H1 (cell line): ENCODE measurements around the gene RNASE13. TPM values are rescaled to one million over a fixed set of nuclear protein-coding genes. Genes with fewer than 3 reads are reported as not detected.

Experiments
- CTCF ChIA-PET: fragments of 300-600 bp; sonication (Branson Sonifier 250); formaldehyde crosslinking; loops from one replicate; lab custom pipeline; 2021; ENCODE audit not compliant: partially characterized antibody; lab: Charles Lee
- POLR2A ChIA-PET: fragments of 300-600 bp; sonication (Branson Sonifier 250); formaldehyde crosslinking; loops from one replicate; lab custom pipeline; 2021; ENCODE audit warnings: inconsistent platforms; ENCODE audit not compliant: partially characterized antibody; lab: Charles Lee
- DNase-seq, 2 experiments: peaks; one replicate each; pipeline versions ENCODE4 v3.0.0 to v3.0.0-alpha.2; 2010 to 2022; ENCODE audit warnings: low spot score in 2 of 2, low read depth in 1 of 2, mixed read lengths in 1 of 2
- FAIRE-seq: peaks from 2 replicates; lab custom pipeline; 2011; peaks lifted over from hg19 to GRCh38; lab: Jason Lieb, UNC
- H2AFZ ChIP-seq: 2 replicates; pipeline ENCODE4 v1.8.1; 2012; ENCODE audit warnings: low read length, inconsistent platforms
- H2AK5ac ChIP-seq: 2 replicates; pipeline ENCODE4 v1.6.1; 2013; ENCODE audit warnings: low read depth, low read length
- H2BK120ac ChIP-seq: replicated peaks from 2 replicates; pipeline ENCODE3; 2013; ENCODE audit warnings: low read depth, low read length, inconsistent platforms
- H2BK12ac ChIP-seq: 2 replicates; pipeline ENCODE4 v1.6.1; 2013; ENCODE audit warnings: low read depth, low read length
- H2BK15ac ChIP-seq: 2 replicates; pipeline ENCODE4 v1.6.1; 2013; ENCODE audit warnings: low read length
- H2BK20ac ChIP-seq: 2 replicates; pipeline ENCODE4 v1.6.1; 2013; ENCODE audit warnings: low read length
- H2BK5ac ChIP-seq: 2 replicates; pipeline ENCODE4 v1.6.1; 2013; ENCODE audit warnings: low read depth, low read length
- H3K14ac ChIP-seq: 2 replicates; pipeline ENCODE4 v1.6.1; 2013; ENCODE audit warnings: inconsistent platforms; ENCODE audit not compliant: insufficient read length
- H3K18ac ChIP-seq: 2 replicates; pipeline ENCODE4 v1.6.1; 2013; ENCODE audit warnings: low read length; ENCODE audit errors: extremely low read depth
- H3K23ac ChIP-seq: 2 replicates; pipeline ENCODE4 v1.6.1; 2013; ENCODE audit warnings: inconsistent platforms; ENCODE audit not compliant: insufficient read length
- H3K23me2 ChIP-seq: 2 replicates; pipeline ENCODE4 v1.6.1; 2013; ENCODE audit warnings: low read depth, low read length
- H3K27ac ChIP-seq: 2 replicates; pipeline ENCODE4 v1.6.1; 2011; ENCODE audit warnings: low read depth, low read length, inconsistent platforms
- H3K27me3 ChIP-seq, 4 experiments: replicated peaks in 1 of 4; 1 replicate in 1 of 4; 2 replicates in 3 of 4; pipeline versions ENCODE4 v1.6.1 to v1.8.1; 2011 to 2013; ENCODE audit warnings: low read length in 3 of 4, mild to moderate bottlenecking in 3 of 4, inconsistent platforms in 2 of 4, mixed read lengths in 2 of 4, moderate library complexity in 1 of 4; ENCODE audit not compliant: control insufficient read depth in 3 of 4, insufficient read depth in 3 of 4; ENCODE audit errors: extremely low read depth in 1 of 4
- H3K36me3 ChIP-seq, 4 experiments: 2 replicates each; pipeline versions ENCODE4 v1.6.1 to v1.8.1; 2011 to 2013; ENCODE audit warnings: mild to moderate bottlenecking in 4 of 4, low read length in 3 of 4, moderate library complexity in 2 of 4, control low read depth in 1 of 4, inconsistent platforms in 1 of 4; ENCODE audit not compliant: insufficient read depth in 4 of 4, control insufficient read depth in 2 of 4
- H3K4ac ChIP-seq: replicated peaks from 2 replicates; pipeline ENCODE3; 2013; ENCODE audit warnings: low read length, low read depth, mixed read lengths, inconsistent platforms; ENCODE audit not compliant: insufficient read length
- H3K4me1 ChIP-seq, 4 experiments: replicated peaks in 1 of 4; 1 replicate in 1 of 4; 2 replicates in 3 of 4; pipeline versions ENCODE4 v1.6.1 to v1.8.1; 2011 to 2013; ENCODE audit warnings: low read length in 3 of 4, inconsistent platforms in 2 of 4, mixed read lengths in 1 of 4; ENCODE audit not compliant: insufficient read depth in 4 of 4, control insufficient read depth in 3 of 4
- H3K4me2 ChIP-seq, 2 experiments: 2 replicates each; pipeline versions ENCODE4 v1.6.1 to v1.8.1; 2011 to 2013; ENCODE audit warnings: low read depth in 2 of 2, low read length in 2 of 2, control low read depth in 1 of 2, inconsistent platforms in 1 of 2, mild to moderate bottlenecking in 1 of 2; ENCODE audit not compliant: insufficient read depth in 1 of 2
- H3K4me3 ChIP-seq, 4 experiments: fragments of 200-600, 300-600 bp in 1 of 4; sonication (generic), shearing (Covaris generic), sonication (Bioruptor Twin) in 1 of 4; 2 replicates each; pipeline versions ENCODE4 v1.5.1 to v1.8.1; 2011 to 2016; ENCODE audit warnings: low read length in 4 of 4, low read depth in 3 of 4, control low read depth in 2 of 4, inconsistent platforms in 2 of 4, mild to moderate bottlenecking in 2 of 4, mixed read lengths in 1 of 4, moderate library complexity in 1 of 4; ENCODE audit not compliant: insufficient read depth in 2 of 4; ENCODE audit errors: extremely low read depth in 1 of 4
- H3K56ac ChIP-seq: replicated peaks from 2 replicates; pipeline ENCODE3; 2013; ENCODE audit warnings: low read depth, mild to moderate bottlenecking, mixed read lengths, low read length, inconsistent platforms; ENCODE audit not compliant: insufficient read length
- H3K79me1 ChIP-seq: 2 replicates; pipeline ENCODE4 v1.6.1; 2013; ENCODE audit warnings: low read depth, low read length, control low read depth
- H3K79me2 ChIP-seq, 2 experiments: 2 replicates each; pipeline versions ENCODE4 v1.6.1 to v1.8.1; 2012 to 2013; ENCODE audit warnings: low read length in 2 of 2, mild to moderate bottlenecking in 2 of 2, inconsistent platforms in 1 of 2; ENCODE audit not compliant: insufficient read depth in 2 of 2, control insufficient read depth in 1 of 2
- H3K9ac ChIP-seq, 4 experiments: replicated peaks in 1 of 4; 1 replicate in 1 of 4; 2 replicates in 3 of 4; pipeline versions ENCODE4 v1.6.1 to v1.8.1; 2011 to 2013; ENCODE audit warnings: low read depth in 3 of 4, low read length in 3 of 4, control low read depth in 2 of 4, mild to moderate bottlenecking in 2 of 4, moderate library complexity in 2 of 4, inconsistent platforms in 1 of 4; ENCODE audit errors: extremely low read depth in 1 of 4
- H3K9me3 ChIP-seq, 2 experiments: 2 replicates each; pipeline versions ENCODE4 v1.6.1 to v1.8.1; 2012 to 2013; ENCODE audit warnings: mild to moderate bottlenecking in 2 of 2, moderate library complexity in 2 of 2, control low read depth in 1 of 2, inconsistent platforms in 1 of 2, low read depth in 1 of 2, low read length in 1 of 2, mixed read lengths in 1 of 2; ENCODE audit not compliant: insufficient read depth in 2 of 2
- H4K20me1 ChIP-seq, 2 experiments: replicated peaks in 1 of 2; 2 replicates each; pipeline versions ENCODE3 to v1.8.1; 2011 to 2013; ENCODE audit warnings: inconsistent platforms in 2 of 2, low read length in 2 of 2, mild to moderate bottlenecking in 1 of 2; ENCODE audit not compliant: insufficient read depth in 2 of 2, control insufficient read depth in 1 of 2
- H4K5ac ChIP-seq: 2 replicates; pipeline ENCODE4 v1.6.1; 2013; ENCODE audit warnings: low read length, low read depth, mixed read lengths, inconsistent platforms; ENCODE audit not compliant: insufficient read length
- H4K8ac ChIP-seq: 2 replicates; pipeline ENCODE4 v1.8.0; 2013; ENCODE audit warnings: mild to moderate bottlenecking, moderate library complexity, low read length, inconsistent platforms; ENCODE audit not compliant: insufficient read depth; ENCODE audit errors: extremely low read depth
- H4K91ac ChIP-seq: replicated peaks from 2 replicates; pipeline ENCODE3; 2013; ENCODE audit warnings: low read length, mixed read lengths, inconsistent platforms; ENCODE audit not compliant: insufficient read length
- KDM5A ChIP-seq: fragments of 200-600 bp; IDR thresholded peaks from 2 replicates; pipeline ENCODE4 v1.7.1; 2012; ENCODE audit warnings: mild to moderate bottlenecking, low read length, inconsistent platforms, mixed read lengths
- WGBS, 2 experiments: shearing (Covaris generic) in 1 of 2; methylation state at CpG; one replicate each; pipeline versions ENCODE4 v1.1.6 to v1.1.7; 2013 to 2015; ENCODE audit warnings: low lambda C conversion rate in 2 of 2, mixed read lengths in 2 of 2, inconsistent platforms in 1 of 2, low coverage in 1 of 2, missing lambda C conversion rate in 1 of 2; ENCODE audit not compliant: insufficient replicate concordance in 2 of 2, insufficient coverage in 1 of 2, insufficient read length in 1 of 2; ENCODE audit errors: extremely low coverage in 1 of 2, missing lambda C conversion rate in 1 of 2; 5-methylcytosine and 5-hydroxymethylcytosine counted together
- polyA plus RNA-seq, 7 experiments: library from polyadenylated mRNA; depleted of rRNA in 3 of 7; stranded (reverse) in 5 of 7; unstranded in 2 of 7; fragments of >200 nt in 5 of 7; fragments of 200-250 nt in 2 of 7; gene quantifications; 1 replicate in 5 of 7; 2 replicates in 1 of 7; 4 replicates in 1 of 7; pipeline versions ENCODE4 v1.2.1 to v1.2.3, GENCODE V29; 2011 to 2013; ENCODE audit warnings: missing spikeins in 2 of 7, mixed read lengths in 2 of 7
- total RNA-seq: library from RNA; stranded (reverse); fragmentation: NEBNext Ultra II Directional; extraction: Animal tissue kit (Norgen Biotek cat#: 25700); gene quantifications from 2 replicates; pipeline ENCODE4 v1.2.1, GENCODE V29; 2021

Gene RNASE13
- total and polyA plus RNA-seq, 2 of the 8 experiments (the other 6 are each of a cell fraction or from before 2014, with no cell fraction given) = not detected

DNA sequence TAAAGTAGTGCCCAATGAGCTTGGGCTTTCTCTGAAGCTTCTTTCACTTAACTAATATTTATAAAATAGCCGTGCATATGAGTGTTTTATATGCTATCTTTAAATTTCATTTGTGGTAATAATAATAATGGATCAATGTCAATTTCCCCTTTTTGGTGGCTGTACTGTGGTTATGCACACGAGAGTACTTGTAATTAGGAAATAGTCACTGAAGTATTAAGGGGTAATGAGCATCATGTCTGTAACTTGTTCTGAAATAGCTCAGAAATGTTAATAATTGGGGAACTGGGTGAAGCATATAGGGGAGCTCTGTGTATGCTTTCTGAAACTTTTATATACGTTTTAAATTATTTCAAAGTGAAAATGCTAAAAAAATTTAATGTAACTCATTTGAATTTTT lies 16.0 kb upstream of the RNASE13 start:
- H3K27me3 ChIP-seq = no peaks in the 10 kb centered on the region
- no peak overlapping the region for H2BK15ac ChIP-seq
- no peak overlapping the region for H3K4me3 ChIP-seq
- H2BK20ac ChIP-seq = no peak overlapping the region
- H4K5ac ChIP-seq = no peak overlapping the region
- CTCF ChIA-PET = interaction anchor here (1.2 to 2.4 kb wide), 5 partner anchors 10 to 42 kb away, joined by 4 to 10 read pairs (median 7); partner anchors contain the start of gene ARHGEF40
- no peak overlapping the region for H4K8ac ChIP-seq
- H3K56ac ChIP-seq = no peak overlapping the region
- peaks cover 0 to 3% (median 0%) of the 10 kb centered on the region in 4 experiments; a peak in 1 of 7 replicates for H3K4me1 ChIP-seq
- H3K79me1 ChIP-seq = no peaks in the 10 kb centered on the region
- H3K79me2 ChIP-seq = no peaks in the 10 kb centered on the region
- no peaks in the 10 kb centered on the region for H3K36me3 ChIP-seq
- H2AFZ ChIP-seq = no peak overlapping the region
- no peak overlapping the region for H3K18ac ChIP-seq
- no peak overlapping the region for H3K14ac ChIP-seq
- H2BK5ac ChIP-seq = no peak overlapping the region
- no peak overlapping the region for H2BK120ac ChIP-seq
- H3K4me2 ChIP-seq = no peak overlapping the region
- H3K23me2 ChIP-seq = no peaks in the 10 kb centered on the region
- H4K91ac ChIP-seq = no peak overlapping the region
- no peak overlapping the region for H3K4ac ChIP-seq
- no peak overlapping the region for H3K9ac ChIP-seq
- FAIRE-seq = no peak
- 83% methylated on average over 3 of the region's 3 CpGs; no CpG with 5 or more reads in 1 of the 2 experiments for WGBS, 2 experiments
- H3K23ac ChIP-seq = no peak overlapping the region
- no peaks in the 10 kb centered on the region for H4K20me1 ChIP-seq
- POLR2A ChIA-PET = no interaction called here
- no peak overlapping the region for H3K27ac ChIP-seq
- H3K9me3 ChIP-seq = no peaks in the 10 kb centered on the region
- H2AK5ac ChIP-seq = no peak overlapping the region
- no peak for DNase-seq
- H2BK12ac ChIP-seq = no peak overlapping the region
- TF ChIP-seq KDM5A = no peak
